ENCODE data around the gene NDUFAF2.
A peak's percentile ranks its signal among the peaks of the same experiment; 100 is the strongest.
"Not testable (repeated sequence)": the region's sequence is repeated elsewhere in the genome, so short reads cannot be mapped to it uniquely, and the experiment has no call there.

NDUFAF2 gene

DNA sequence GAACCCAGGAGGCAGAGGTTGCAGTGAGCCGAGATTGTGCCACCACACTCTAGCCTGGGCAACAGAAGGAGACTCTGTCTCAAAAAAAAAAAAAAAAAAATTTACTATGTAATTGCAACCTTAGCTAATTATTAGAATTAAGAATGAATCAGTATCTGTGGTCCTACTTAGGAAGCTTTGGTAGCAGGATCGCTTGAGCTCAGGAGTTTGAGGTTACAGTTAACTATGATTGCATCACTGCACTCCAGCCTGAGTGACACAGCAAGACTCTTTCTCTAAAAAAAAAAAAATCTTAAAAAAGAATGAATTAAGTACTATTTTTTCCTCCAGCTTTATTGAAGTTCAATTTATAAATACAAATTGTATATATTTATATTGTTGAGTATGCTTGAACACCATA is 16.7 kb downstream of the NDUFAF2 start:
- DNase-seq: peak; percentile 1 to 37
- TF ChIP-seq POLR2A (IDR thresholded peaks at IDR 0.05; ENCODE audit: low read length): no peak
- no peak for TF ChIP-seq GATA1 (IDR thresholded peaks at IDR 0.05; ENCODE audit: low read depth, low read length)

DNA sequence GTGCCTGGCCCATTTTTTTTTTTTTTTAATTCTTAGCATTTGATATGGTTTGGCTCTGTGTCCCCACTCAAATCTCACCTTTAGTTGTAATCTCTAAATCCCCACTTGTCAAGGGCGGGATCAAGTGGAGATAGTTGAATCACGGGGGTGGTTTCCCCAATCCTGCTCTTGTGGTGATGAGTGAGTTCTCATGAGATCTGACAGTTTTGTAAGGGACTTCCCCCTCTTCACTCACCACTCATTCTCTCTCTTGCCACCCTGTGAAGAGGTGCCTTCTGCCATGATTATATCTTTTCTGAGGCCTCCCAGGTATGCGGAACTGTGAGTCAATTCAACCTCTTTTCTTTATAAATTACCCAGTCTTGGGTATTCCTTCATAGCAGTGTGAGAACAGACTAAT is 27.2 kb downstream of the NDUFAF2 start:
- no peak for DNase-seq
- TF ChIP-seq GATA1 (IDR thresholded peaks at IDR 0.05; ENCODE audit: low read depth, low read length): no peak
- TF ChIP-seq POLR2A (IDR thresholded peaks at IDR 0.05; ENCODE audit: low read length): no peak

DNA sequence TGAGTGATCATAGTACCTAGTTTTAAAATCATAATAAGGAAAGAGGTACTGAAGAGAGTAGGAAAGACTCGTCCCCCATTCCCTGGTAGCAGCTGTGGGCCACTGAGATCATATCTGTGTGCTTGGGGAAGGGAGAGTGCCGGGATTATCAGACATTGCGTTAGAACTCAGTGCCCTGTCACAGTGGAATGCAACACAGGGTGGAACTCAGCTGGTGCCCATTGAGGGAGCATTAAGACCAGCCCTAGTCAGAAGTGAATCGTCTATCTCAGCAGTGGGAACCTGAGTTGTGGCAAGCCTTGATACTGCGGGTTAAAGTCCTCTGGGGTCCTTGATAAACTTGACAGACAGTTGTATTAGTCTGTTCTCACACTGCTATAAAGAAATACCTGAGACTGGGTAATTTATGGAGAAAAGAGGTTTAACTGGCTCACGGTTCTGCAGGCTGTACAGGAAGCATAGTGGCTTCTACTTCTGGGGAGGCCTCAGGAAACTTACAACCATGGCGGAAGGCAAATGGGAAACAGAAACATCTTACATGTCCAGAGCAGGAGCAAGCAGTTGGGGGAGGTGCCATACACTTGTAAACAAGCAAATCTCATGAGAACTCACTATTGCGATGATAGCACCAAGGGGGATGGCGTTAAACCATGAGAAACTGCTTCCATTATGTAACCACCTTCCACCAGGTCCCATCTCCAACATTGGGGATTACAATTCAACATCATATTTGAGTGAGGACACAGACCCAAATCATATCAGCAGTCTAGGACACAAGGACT is 33.1 kb downstream of the NDUFAF2 start:
- TF ChIP-seq POLR2A (IDR thresholded peaks at IDR 0.05; ENCODE audit: low read length) (no peak), GATA1 (IDR thresholded peaks at IDR 0.05; ENCODE audit: low read depth, low read length) (no peak)
- no peak for DNase-seq

- TF ChIP-seq GATA1 (IDR thresholded peaks at IDR 0.05; ENCODE audit: low read depth, low read length) (no peak), POLR2A (IDR thresholded peaks at IDR 0.05; ENCODE audit: low read length) (no peak)
- DNase-seq: peak; percentile 33 to 71
These were observed 34.0 kb downstream of the NDUFAF2 start for GRCh38 chr5:60978968-60979367.

- DNase-seq: no peak
- TF ChIP-seq POLR2A (IDR thresholded peaks at IDR 0.05; ENCODE audit: low read length) (no peak), GATA1 (IDR thresholded peaks at IDR 0.05; ENCODE audit: low read depth, low read length) (no peak)
These were observed 35.5 kb downstream of the NDUFAF2 start for GRCh38 chr5:60980511-60980910.

- not testable (repeated sequence) for DNase-seq
These were observed 37.1 kb downstream of the NDUFAF2 start for GRCh38 chr5:60982127-60982526.

GRCh38 chr5:60989790-60990189 is 44.8 kb downstream of the NDUFAF2 start:
- TF ChIP-seq GATA1 (IDR thresholded peaks at IDR 0.05; ENCODE audit: low read depth, low read length): no peak
- no peak for TF ChIP-seq POLR2A (IDR thresholded peaks at IDR 0.05; ENCODE audit: low read length)
- no peak for DNase-seq

GRCh38 chr5:60992871-60993270 is 47.9 kb downstream of the NDUFAF2 start:
- DNase-seq: no peak
- TF ChIP-seq GATA1 (IDR thresholded peaks at IDR 0.05; ENCODE audit: low read depth, low read length) (no peak), POLR2A (IDR thresholded peaks at IDR 0.05; ENCODE audit: low read length) (no peak)

DNA sequence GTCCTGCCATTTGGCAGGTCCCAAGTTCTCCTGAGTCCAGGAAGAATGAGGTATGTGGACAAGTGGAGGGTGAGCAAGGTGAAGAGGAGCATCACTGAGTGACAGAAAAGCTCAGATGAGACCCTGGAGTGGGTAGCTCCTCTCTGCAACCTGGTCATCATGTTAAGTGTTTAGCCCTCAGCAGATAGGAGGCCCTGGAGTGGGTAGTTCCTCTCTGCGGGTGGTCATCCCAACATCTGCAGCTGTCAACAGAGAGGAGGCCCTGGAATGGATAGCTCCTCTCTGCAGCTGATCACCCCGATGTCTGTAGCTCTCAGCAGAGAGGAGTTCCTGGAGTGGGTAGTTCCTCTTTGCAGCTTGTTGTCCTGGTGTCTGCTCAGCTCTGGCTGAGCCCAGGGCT is 48.4 kb downstream of the NDUFAF2 start:
- TF ChIP-seq POLR2A (IDR thresholded peaks at IDR 0.05; ENCODE audit: low read length) (no peak), GATA1 (IDR thresholded peaks at IDR 0.05; ENCODE audit: low read depth, low read length) (no peak)
- DNase-seq: peak; percentile 13 to 48

DNA sequence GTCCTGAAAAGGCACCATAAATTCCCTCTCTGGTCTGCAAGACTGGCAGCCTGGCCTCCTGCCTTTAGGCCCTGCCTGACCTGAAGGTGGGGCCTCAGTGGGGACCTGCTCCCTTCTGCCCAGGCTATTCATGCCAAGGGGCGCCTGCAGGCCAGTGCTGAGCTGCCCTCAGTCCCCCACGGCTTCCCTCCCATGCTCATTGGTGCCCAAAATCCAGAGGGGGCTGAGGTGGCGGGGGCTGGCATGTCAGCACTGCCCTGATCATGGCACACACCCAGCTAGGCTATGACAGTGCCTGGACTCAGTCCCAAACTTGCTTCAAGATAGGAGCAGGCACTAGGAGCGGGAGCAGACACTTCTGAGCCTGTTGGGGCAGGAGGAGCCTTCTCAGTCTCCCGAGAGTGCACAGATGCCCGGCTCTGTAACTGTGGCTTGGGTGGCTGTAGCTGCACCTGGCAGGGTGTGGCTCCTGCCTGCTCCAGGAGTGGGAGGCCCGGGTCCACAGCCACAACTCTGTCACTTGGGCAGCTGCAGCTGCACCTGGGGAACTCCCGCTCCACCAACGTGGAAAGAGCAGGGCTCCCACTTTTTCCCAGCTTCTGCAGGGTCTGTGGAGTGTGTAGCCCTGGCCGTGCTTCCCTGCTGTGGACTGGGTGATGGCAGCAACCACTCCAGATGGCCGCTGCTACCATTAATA is 49.0 kb downstream of the NDUFAF2 start:
- TF ChIP-seq POLR2A (IDR thresholded peaks at IDR 0.05; ENCODE audit: low read length) (no peak), GATA1 (IDR thresholded peaks at IDR 0.05; ENCODE audit: low read depth, low read length) (no peak)
- DNase-seq: no peak

DNA sequence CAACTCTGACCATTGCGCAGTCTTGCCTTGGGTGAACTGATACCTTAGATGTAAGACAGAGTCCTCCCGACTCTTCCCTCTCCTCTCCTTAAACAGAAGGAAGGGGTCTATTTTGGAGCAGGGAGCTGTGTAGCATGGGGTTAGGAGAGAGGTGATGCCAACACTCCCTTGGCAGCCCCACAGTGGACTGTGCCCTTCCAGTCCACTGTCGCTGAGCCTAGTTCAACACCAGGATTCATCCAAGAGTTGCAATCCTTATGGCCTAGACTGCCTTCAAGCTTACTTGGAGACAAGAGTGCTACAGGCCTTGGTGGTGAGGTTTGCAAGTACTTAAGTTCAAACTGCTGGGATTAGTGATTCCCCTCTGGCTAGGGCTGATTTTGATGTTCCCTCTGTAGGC is 51.4 kb downstream of the NDUFAF2 start:
- no peak for DNase-seq
- no peak for TF ChIP-seq POLR2A (IDR thresholded peaks at IDR 0.05; ENCODE audit: low read length)
- no peak for TF ChIP-seq GATA1 (IDR thresholded peaks at IDR 0.05; ENCODE audit: low read depth, low read length)

GRCh38 chr5:60997721-60998120 is 52.7 kb downstream of the NDUFAF2 start:
- no peak for TF ChIP-seq POLR2A (IDR thresholded peaks at IDR 0.05; ENCODE audit: low read length)
- TF ChIP-seq GATA1 (IDR thresholded peaks at IDR 0.05; ENCODE audit: low read depth, low read length): no peak
- DNase-seq: no peak

DNA sequence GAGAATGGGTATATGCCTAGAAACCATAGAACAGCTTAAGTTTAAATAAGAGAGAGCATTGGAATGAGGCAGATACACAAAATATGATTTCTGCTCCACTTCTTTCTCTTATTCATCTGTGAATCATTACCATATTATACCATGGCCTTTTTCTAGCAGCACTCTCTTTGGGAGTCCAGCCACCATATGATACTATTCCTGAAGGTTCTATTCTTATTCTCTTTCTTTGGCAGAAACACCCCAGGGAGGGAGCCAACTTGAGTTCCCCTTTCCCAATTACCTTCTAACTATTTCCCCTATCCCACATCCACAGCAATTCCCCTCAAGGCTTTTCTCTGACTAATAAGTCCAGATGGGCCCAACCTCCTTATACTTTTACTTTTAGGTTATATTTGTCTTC is 55.9 kb downstream of the NDUFAF2 start:
- TF ChIP-seq GATA1 (IDR thresholded peaks at IDR 0.05; ENCODE audit: low read depth, low read length): no peak
- no peak for TF ChIP-seq POLR2A (IDR thresholded peaks at IDR 0.05; ENCODE audit: low read length)
- DNase-seq: no peak

GRCh38 chr5:61001647-61002046 is 56.6 kb downstream of the NDUFAF2 start:
- TF ChIP-seq GATA1 (IDR thresholded peaks at IDR 0.05; ENCODE audit: low read depth, low read length): no peak
- TF ChIP-seq POLR2A (IDR thresholded peaks at IDR 0.05; ENCODE audit: low read length): no peak
- DNase-seq: no peak
